ENCODE measurements around the gene VEGFD. TPM values are rescaled to one million over a fixed set of nuclear protein-coding genes. Genes with fewer than 3 reads are reported as not detected.

The VEGFD gene
- total and polyA plus RNA-seq, 2 donors (not counting 3 experiments of a cell fraction or from before 2014, with no cell fraction given) = 0.40 to 0.64 TPM

DNA sequence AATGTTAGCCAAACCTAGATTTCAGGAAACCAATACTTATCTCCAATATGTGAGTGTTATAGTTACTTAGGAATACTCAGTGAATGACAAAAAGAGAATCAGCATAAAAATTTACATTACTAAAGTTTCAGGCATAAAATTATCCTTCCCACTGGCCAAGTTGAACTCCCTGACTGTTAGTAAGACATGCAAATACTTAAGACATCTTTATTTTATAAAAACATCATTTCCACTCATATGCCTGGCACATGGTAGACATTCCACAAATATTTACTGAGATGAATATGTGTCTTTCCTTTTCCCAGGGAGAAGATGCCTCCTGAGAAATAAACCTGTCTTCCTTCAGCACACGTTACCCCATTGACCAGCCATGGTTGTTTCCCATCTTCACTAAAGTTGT is 7.3 kb downstream of the VEGFD start:
- dilution Hi-C loops (cut with MboI; ENCODE audit: extremely low pct_ligation_motif_present, low sequenced_read_pairs) (no loop called here), intact Hi-C loops (cut with micrococcal nuclease) (no loop called here)
- Histone ChIP-seq H4K20me1 (replicated peaks; ENCODE audit: control insufficient read depth, extremely low read depth, insufficient read depth, low read length) (no peaks in the 10 kb centered on the region), H3K9me1 (replicated peaks; ENCODE audit: control insufficient read depth, extremely low read depth, insufficient read depth, low read length) (no peaks in the 10 kb centered on the region), H2AFZ (ENCODE audit: low read depth, low read length) (no peak overlapping the region), H3K36me3 (ENCODE audit: control insufficient read depth in 2 of 2, extremely low read depth in 1 of 2, insufficient read depth in 2 of 2, low read length in 2 of 2) (no peaks in the 10 kb centered on the region), H3K27ac (ENCODE audit: insufficient read depth, low read depth, low read length) (no peak overlapping the region), H3K4me3 (replicated peaks in 1 of 3; ENCODE audit: insufficient read depth in 1 of 3, low read depth in 1 of 3, low read length in 3 of 3) (no peak overlapping the region), H3K9me3 (replicated peaks; ENCODE audit: control insufficient read depth, insufficient read depth, low read length) (no peaks in the 10 kb centered on the region), H3K79me2 (ENCODE audit: control insufficient read depth, insufficient read depth, low read length) (no peaks in the 10 kb centered on the region), H3K4me2 (ENCODE audit: insufficient read depth, low read length) (no peak overlapping the region), H3K9ac (replicated peaks; ENCODE audit: extremely low read depth, insufficient read depth, low read length) (no peak overlapping the region), H3K4me1 (ENCODE audit: control insufficient read depth, extremely low read depth, insufficient read depth, low read length) (peaks cover 4% of the 10 kb centered on the region), H3K27me3 (ENCODE audit: control insufficient read depth in 2 of 2, insufficient read depth in 2 of 2, low read length in 2 of 2) (no peaks in the 10 kb centered on the region)
- DNase-seq (ENCODE audit: low read depth, low spot score) (no peak), FAIRE-seq (no peak)
- BruUV-seq (replicated peaks) = no TSS peak
- TF ChIP-seq FOS (IDR thresholded peaks at IDR 0.05; ENCODE audit: borderline replicate concordance, insufficient read depth, low read length) (no peak), MYC (IDR thresholded peaks at IDR 0.05; ENCODE audit: low read depth, low read length) (no peak), GATA2 (IDR thresholded peaks at IDR 0.05; ENCODE audit: insufficient read depth, insufficient read length, low read depth, low read length) (no peak), JUN (IDR thresholded peaks at IDR 0.05; ENCODE audit: borderline replicate concordance, insufficient read depth, insufficient read length, low read depth) (no peak)
- TF ChIP-seq, protein P1, sequence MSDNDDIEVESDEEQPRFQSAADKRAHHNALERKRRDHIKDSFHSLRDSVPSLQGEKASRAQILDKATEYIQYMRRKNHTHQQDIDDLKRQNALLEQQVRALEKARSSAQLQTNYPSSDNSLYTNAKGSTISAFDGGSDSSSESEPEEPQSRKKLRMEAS (IDR thresholded peaks at IDR 0.05; ENCODE audit: insufficient read depth, insufficient read length) = no peak
- TF ChIP-seq, protein P2, sequence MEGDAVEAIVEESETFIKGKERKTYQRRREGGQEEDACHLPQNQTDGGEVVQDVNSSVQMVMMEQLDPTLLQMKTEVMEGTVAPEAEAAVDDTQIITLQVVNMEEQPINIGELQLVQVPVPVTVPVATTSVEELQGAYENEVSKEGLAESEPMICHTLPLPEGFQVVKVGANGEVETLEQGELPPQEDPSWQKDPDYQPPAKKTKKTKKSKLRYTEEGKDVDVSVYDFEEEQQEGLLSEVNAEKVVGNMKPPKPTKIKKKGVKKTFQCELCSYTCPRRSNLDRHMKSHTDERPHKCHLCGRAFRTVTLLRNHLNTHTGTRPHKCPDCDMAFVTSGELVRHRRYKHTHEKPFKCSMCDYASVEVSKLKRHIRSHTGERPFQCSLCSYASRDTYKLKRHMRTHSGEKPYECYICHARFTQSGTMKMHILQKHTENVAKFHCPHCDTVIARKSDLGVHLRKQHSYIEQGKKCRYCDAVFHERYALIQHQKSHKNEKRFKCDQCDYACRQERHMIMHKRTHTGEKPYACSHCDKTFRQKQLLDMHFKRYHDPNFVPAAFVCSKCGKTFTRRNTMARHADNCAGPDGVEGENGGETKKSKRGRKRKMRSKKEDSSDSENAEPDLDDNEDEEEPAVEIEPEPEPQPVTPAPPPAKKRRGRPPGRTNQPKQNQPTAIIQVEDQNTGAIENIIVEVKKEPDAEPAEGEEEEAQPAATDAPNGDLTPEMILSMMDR (IDR thresholded peaks at IDR 0.05; ENCODE audit: extremely low read depth in 1 of 2, insufficient read depth in 1 of 2, low read depth in 1 of 2, low read length in 2 of 2) = no peak
- POLR2A ChIA-PET = no interaction called here
- CTCF ChIA-PET = no interaction called here

DNA sequence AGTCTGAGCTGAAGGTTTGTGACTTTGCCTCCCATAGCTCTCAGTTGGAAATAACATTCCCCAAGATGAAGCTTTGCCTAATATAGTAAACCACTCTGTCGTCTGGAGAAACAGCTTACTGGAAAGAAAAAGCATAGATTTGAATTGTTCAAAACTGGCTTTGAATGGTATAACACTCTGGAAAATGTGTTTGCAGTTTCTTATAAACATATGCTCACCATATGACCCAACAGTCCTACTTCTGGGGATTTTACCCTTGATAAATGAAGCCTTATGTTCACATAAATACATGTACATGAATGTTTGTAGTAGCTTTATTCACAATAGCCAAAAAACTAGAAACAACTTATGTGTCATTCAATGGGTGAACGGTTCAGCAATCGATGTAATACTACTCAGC is 10.2 kb downstream of the VEGFD start:
- CTCF ChIA-PET = no interaction called here
- POLR2A ChIA-PET = no interaction called here
- FAIRE-seq (no peak), DNase-seq (ENCODE audit: low read depth, low spot score) (no peak)
- Histone ChIP-seq H3K4me2 (ENCODE audit: insufficient read depth, low read length) (no peak overlapping the region), H3K4me3 (replicated peaks in 1 of 3; ENCODE audit: insufficient read depth in 1 of 3, low read depth in 1 of 3, low read length in 3 of 3) (no peak overlapping the region), H3K27ac (ENCODE audit: insufficient read depth, low read depth, low read length) (no peak overlapping the region), H3K9me3 (replicated peaks; ENCODE audit: control insufficient read depth, insufficient read depth, low read length) (no peaks in the 10 kb centered on the region), H3K36me3 (ENCODE audit: control insufficient read depth in 2 of 2, extremely low read depth in 1 of 2, insufficient read depth in 2 of 2, low read length in 2 of 2) (no peaks in the 10 kb centered on the region), H3K9me1 (replicated peaks; ENCODE audit: control insufficient read depth, extremely low read depth, insufficient read depth, low read length) (no peaks in the 10 kb centered on the region), H3K4me1 (ENCODE audit: control insufficient read depth, extremely low read depth, insufficient read depth, low read length) (no peaks in the 10 kb centered on the region), H3K9ac (replicated peaks; ENCODE audit: extremely low read depth, insufficient read depth, low read length) (no peak overlapping the region), H3K27me3 (ENCODE audit: control insufficient read depth in 2 of 2, insufficient read depth in 2 of 2, low read length in 2 of 2) (no peaks in the 10 kb centered on the region), H4K20me1 (replicated peaks; ENCODE audit: control insufficient read depth, extremely low read depth, insufficient read depth, low read length) (no peaks in the 10 kb centered on the region), H2AFZ (ENCODE audit: low read depth, low read length) (no peak overlapping the region), H3K79me2 (ENCODE audit: control insufficient read depth, insufficient read depth, low read length) (no peaks in the 10 kb centered on the region)
- no TSS peak for BruUV-seq (replicated peaks)
- intact Hi-C loops (cut with micrococcal nuclease) (no loop called here), dilution Hi-C loops (cut with MboI; ENCODE audit: extremely low pct_ligation_motif_present, low sequenced_read_pairs) (no loop called here)
- TF ChIP-seq FOS (IDR thresholded peaks at IDR 0.05; ENCODE audit: borderline replicate concordance, insufficient read depth, low read length) (no peak), JUN (IDR thresholded peaks at IDR 0.05; ENCODE audit: borderline replicate concordance, insufficient read depth, insufficient read length, low read depth) (no peak), POLR2A (IDR thresholded peaks at IDR 0.05; ENCODE audit: low read depth, low read length) (no peak), POLR2AphosphoS5 (IDR thresholded peaks at IDR 0.05; ENCODE audit: insufficient read depth, low read depth, low read length) (no peak)
- TF ChIP-seq, protein P2 (IDR thresholded peaks at IDR 0.05; ENCODE audit: extremely low read depth in 1 of 2, insufficient read depth in 1 of 2, low read depth in 1 of 2, low read length in 2 of 2) = no peak
- TF ChIP-seq, protein P1 (IDR thresholded peaks at IDR 0.05; ENCODE audit: insufficient read depth, insufficient read length) = no peak
